ENCODE data around the gene TMEM190.

The TMEM190 gene

DNA sequence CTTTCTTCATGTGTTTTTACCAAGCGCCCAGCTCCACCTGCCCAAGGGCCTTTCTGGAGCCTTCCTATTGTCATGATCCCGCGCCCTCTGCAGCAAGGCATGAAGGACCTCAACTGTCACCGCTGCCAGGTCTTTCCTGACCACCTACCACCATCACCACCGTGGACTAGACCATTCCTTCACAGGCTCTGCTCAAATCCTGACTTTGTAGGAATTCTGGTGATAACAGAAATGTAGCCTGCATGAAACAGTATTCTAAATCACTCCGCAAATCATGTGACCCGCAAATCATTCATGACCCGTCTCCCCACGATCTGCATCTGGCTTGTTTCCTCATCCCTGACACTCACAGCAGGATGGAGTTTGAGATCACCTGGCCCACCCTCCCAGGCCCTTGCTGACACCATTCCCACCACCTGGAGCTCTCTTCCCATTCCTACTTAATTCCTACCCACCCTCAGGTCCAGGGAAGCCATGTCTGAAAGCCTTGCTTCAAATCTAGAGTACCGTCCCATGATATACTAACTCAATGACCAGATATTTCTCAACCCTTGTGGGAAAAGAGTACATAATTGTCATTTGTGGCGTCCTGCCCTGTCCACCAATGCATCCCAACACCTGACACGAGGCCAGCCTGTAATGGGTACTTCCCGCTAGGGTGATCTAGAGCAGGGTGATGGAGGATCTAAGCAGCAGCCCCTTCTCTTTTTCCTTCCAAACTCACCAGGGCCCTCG is 29.6 kb downstream of the TMEM190 start:
- H3K27ac ChIP-seq: peak overlapping the region; percentile 99
- TF ChIP-seq, protein P1, sequence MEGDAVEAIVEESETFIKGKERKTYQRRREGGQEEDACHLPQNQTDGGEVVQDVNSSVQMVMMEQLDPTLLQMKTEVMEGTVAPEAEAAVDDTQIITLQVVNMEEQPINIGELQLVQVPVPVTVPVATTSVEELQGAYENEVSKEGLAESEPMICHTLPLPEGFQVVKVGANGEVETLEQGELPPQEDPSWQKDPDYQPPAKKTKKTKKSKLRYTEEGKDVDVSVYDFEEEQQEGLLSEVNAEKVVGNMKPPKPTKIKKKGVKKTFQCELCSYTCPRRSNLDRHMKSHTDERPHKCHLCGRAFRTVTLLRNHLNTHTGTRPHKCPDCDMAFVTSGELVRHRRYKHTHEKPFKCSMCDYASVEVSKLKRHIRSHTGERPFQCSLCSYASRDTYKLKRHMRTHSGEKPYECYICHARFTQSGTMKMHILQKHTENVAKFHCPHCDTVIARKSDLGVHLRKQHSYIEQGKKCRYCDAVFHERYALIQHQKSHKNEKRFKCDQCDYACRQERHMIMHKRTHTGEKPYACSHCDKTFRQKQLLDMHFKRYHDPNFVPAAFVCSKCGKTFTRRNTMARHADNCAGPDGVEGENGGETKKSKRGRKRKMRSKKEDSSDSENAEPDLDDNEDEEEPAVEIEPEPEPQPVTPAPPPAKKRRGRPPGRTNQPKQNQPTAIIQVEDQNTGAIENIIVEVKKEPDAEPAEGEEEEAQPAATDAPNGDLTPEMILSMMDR (conservative IDR thresholded peaks at IDR 0.05): no peak
- TF ChIP-seq ZFX (IDR thresholded peaks at IDR 0.05): no peak

DNA sequence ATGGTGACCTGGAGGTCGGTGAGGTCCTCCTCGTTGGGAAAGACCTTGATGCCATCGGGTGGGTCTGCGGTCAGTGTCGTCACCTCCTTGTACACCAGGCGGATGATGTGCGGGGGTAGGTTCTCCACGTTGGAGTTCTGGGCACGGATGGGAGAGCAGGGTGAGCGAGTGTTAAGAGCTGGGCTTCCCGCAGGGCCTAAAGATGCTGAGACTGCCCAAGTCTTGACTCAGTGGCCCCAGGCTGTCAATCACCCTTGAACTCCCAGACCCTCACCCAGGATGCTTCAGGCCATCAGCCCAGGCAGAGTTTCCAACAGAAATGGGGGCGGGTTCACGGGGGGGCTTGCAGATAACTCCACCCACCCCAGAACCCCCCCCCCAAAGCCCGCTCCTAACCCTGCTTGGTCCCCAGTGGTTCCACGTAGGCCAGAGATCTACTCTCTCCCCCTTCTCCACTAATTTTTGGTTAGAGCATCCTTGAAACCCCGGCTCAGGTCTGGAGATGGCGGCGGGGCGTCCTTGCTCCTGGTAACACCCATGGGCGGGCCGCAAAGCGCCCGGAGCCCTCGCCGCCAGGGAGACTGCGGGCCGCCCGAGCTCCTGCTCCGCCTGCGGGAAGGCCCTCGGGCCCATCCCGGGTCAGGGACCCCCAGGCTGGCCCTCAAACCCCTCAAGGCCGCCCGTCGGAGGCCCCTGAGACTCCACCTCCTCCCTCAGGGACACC is 30.4 kb downstream of the TMEM190 start:
- TF ChIP-seq, protein P1 (conservative IDR thresholded peaks at IDR 0.05): no peak
- no peak; the same call in 1 of the 2 replicates for TF ChIP-seq ZFX (IDR thresholded peaks at IDR 0.05)
- peak overlapping the region; percentile 99 for H3K27ac ChIP-seq

DNA sequence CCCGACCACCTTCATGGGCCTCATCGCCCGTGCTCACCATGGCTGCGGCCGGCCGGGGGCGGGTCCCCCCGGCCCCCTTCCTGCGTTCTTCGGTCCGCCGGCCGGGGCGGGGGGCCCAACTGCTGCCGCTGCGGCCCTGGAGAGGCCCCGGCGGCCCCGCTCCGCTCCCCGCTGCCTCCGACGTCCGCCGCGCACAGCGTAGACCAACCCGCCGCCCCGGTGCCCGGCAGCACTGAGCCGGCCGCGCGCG is 30.8 kb downstream of the TMEM190 start, which contains the start of gene UBE2S:
UBE2S (minus strand) TSS at position 239 of the 250 bp plus-strand sequence; CDS start at position 40, 199 bp downstream.
- peak; percentile 91; the same call in 1 of the 2 replicates for TF ChIP-seq ZFX (IDR thresholded peaks at IDR 0.05)
- H3K27ac ChIP-seq: peak within 1 kb of the TSS; percentile 99

DNA sequence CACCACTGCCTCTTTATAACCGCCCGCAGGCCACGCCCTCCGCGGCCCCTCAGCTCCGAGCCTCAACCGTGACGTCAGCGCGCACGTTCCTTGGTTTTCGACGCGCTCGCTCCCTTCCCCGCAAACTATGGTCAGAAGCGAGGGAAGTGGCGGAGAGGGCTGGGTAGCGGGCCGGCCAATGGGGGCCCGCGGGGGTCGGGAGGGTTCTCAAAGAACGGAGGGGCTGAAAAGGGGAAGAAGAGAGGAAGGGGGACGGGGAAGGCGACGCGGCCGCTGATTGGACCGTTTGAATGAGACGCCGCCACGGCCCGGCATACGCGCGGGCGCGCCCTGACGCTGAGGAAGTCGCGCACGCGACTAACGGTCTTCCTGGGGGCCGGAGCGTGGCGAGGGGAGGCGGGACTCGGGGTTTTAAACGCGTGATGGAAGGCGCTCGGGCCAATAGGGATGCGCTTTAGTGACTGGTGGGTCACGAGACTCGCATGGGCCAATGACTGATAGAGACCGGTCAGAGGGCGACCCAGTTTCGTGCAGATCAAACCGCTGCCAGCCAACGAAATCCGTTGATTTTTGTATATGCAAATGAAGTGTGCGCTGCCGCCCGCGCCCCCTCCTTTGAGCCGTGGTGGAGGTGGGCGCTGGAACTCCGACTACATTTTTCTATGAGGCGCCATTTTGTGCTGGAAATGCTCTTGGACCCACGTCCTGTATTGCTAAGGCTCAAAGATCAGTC is 31.3 kb downstream of the TMEM190 start:
- peak overlapping the region; percentile 99 for H3K27ac ChIP-seq

DNA sequence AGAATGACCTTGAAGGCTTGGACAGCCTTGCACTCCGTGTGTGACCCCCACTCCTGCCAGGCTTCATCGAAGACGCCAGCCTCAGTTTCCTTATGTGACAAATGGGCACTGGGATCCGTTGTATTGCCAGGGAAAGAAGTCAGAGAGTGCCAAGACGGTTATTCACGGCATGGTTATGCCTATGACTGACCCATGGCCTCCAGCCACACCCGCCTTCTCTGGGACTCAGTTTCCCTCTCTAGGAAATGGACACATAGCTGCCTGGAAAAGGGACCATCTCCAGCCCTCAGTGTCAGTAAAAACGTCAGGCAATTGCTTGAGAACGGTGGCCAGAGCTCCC is 31.9 kb downstream of the TMEM190 start:
- H3K27ac ChIP-seq: peak overlapping the region; percentile 99
- TF ChIP-seq ZFX (IDR thresholded peaks at IDR 0.05): no peak

More for the DNA sequence above, 31.3 kb downstream of the TMEM190 start:
- TF ChIP-seq, protein P1 (conservative IDR thresholded peaks at IDR 0.05): no peak
- TF ChIP-seq ZFX (IDR thresholded peaks at IDR 0.05): no peak

DNA sequence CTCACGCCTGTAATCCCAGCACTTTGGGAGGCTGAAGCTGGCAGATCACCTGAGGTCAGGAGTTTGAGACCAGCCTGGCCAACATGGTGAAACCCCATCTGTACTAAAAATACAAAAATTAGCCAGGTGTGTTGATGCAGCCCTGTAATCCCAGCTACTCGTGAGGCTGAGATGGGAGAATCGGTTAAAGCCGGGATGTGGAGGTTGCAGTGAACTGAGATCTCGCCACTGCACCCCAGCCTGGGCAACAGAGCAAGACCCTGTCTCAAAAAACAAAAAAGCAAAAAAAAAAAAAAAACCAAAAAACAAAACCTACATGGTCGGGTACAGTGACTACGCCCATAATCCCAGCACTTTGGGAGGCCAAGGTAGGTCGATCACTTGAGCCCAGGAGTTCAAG is 32.6 kb downstream of the TMEM190 start:
- H3K27ac ChIP-seq: peak overlapping the region; percentile 99

DNA sequence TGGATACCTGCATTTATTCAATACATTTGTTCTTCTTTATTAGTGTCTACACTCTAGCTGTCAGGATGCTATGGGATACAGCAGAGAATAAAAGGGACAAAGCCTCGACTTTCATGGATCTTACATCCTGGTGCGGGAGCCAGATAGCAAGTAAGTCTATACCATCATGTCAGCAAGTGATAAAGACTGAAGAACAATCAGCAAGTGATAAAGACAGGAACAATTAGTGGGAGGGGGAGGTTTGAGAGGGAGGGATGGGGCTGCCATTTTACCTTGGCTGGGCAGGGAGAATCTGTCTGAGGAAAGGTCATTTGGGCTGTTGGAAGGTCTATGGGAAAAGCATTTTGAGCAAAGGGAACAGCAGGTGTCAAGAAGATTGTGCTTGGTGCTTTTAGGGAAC is 33.5 kb downstream of the TMEM190 start:
- H3K27ac ChIP-seq: no peak overlapping the region
- TF ChIP-seq, protein P1 (conservative IDR thresholded peaks at IDR 0.05): no peak
- TF ChIP-seq ZFX (IDR thresholded peaks at IDR 0.05): no peak

DNA sequence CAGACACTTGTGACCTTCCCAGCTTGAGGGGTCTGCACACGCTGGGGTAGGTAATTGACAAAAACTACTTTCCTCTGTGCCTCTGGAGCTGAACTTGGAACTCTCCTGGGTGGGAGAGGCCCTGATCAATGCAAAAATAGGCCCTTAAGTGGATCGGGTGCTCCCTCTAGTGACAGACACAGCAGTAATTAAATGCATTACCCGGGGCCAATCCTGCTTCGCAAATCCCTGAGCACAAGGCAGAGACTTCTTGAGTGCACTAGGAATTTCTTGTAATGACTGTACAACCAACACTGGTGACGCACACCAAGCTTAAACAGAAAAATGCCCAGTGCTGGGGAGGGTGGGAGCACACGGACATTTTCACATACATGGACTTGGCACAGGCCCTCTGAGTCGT is 41.6 kb downstream of the TMEM190 start:
- no peak overlapping the region for H3K27ac ChIP-seq
- no peak for TF ChIP-seq ZFX (IDR thresholded peaks at IDR 0.05)
- TF ChIP-seq, protein P1 (conservative IDR thresholded peaks at IDR 0.05): peak; percentile 83

Measured in C4-2B (cell line).